ENCODE data around the gene MIDN.

MIDN gene

DNA sequence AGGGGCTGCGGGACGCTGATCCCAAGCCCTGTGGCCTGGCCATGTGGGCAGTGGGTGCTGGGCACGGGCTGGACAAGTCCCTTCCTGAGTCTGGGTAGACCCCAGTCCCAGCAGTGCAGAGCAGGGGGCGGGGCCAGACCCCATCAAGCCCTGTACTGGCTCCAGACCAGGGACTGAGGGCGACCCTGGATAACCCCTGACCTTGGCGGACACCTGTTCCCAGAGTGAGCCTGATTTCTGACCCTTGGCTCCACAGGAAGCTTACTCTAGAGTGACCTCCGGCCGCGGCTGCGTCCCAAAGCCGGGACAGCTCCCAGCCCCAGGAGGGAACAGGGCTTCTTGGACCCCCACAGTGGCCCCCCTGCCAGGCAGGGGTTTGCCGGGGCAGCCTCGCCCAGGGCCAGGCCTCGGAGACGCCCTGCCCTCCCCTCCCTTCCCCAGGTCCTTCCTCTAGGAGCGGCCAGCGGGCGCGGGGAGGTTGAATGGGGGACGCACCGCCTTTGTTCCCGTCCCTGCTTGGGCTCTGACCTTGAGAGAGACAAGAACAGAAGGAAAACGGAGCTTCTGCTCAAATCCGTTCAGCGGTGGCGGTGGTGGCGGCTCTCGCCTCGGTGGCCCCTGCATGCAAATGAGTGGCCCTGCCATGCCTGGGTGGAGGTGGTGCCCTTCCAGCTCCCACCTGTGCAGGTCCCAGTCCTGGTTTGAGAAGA lies 35.0 kb downstream of the MIDN start:
- DNase-seq, result no peak

DNA sequence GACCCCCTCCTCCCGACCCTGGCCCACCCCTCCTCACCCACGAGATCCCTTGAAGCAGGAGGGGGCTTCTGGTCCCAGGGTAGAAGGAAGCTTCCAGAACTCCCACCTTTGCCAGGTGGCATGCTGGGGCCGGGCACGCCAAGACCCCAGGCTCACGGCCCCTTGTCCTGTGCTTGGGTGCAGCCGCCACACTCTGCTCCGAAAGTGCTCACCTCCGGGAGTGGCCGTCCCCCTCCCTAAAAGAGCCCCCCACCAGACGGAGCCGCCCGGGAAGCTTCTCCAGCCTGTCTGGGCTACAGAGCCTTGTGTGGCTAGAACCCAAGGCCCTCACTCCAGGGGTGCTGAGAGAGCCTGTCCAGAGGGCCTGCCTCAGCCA lies 35.5 kb downstream of the MIDN start:
- no peak for DNase-seq

DNA sequence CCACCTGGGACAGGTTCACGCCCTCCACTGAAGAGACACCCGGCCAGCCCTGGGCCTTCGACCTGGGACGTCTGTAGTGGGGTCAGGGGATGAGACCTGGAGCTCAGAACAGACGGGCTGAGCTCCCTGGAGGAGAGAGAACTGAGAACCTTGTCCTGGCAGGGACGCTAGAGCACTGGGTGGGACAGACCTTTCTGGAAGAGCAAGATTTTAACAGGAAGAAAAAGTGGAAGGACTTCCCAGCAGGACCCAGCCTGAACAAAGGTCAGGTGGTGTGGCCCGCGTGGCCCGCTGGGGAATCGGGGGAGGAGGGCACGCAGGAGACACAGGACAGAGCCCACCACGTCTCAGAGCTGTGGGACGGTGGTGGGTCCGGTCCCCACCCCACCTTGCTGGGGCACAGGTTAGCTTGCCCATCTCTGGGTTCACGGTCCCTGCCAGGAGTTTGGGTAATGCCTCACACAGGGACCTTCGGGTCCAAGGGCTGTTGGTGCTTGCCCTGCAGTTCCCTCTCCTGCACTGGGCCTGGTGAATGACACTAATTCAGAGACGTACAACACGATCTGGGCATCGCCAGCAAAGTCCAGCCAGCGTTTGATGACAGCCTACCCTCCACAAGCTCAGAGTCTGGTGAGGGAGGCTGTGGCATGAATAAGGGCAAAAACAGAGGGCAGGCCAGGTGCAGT lies 36.1 kb downstream of the MIDN start:
- DNase-seq, result no peak

DNA sequence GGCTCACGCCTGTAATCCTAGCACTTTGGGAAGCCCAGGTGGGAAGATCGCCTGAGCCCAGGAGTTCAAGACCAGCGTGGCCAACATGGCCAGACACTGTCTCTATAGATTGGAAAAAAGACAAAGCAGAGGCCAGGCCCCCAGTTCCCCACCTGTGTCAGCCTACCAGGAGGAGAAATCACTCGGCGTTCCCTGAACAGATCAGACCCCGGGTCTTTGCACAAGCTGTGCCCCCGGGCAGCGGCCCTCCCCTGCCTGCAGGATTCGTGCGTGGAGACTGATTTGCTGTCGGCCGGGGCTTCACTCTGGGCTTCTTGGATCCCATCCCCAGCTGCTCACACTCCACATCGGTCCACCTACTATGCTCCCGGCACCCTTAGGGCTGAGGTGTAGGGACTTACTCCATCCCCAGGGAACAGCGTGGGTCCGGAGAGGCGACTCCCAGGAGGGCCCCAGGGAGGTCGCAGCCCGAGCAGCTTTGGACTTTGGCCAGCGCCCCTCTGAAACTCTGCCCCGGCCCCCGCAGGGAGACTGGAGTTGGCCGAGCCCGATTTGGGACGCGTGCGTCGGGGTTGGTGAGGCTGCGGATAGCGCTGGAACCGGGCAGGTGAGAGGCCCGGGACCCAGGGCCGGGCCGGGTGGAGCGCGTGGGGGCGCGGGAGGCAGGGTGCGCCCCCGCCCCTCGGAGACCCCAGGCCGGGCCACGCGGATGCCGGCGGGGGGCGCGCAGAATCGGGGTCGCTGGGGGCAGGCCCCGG lies 36.8 kb downstream of the MIDN start:
- no peak for DNase-seq

DNA sequence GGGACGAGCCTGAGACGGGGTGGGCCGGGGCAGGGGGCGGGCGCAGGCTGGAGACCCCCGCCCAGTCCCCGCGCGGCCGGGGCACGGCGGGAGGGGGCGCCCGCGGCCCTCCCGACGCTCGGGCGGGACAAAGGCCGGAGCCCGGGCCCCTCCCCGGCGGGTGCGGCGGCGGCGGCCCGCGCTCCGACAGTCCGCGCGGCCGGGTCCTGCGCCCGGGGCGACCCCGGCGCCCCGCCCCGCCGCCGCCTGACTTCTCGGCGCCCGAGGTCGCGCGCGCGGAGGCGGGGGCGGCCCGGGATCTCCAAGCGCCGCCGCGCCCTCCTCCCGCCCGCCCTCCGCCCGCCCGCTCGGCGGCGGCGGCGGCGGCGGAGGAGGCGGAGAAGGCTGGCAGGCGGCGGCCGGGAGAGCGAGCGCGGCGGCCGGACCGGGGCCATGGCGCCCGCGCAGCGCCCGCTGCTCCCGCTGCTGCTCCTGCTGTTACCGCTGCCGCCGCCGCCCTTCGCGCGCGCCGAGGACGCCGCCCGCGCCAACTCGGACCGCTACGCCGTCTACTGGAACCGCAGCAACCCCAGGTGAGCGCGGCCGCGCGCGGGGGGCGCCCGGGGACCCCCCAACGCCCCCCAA lies 37.5 kb downstream of the MIDN start, which contains the start of gene EFNA2:
Gene EFNA2 (plus strand): TSS at position 137 of the 624 bp plus-strand sequence. CDS start 296 bp downstream, at position 433.
- DNase-seq, result no peak

DNA sequence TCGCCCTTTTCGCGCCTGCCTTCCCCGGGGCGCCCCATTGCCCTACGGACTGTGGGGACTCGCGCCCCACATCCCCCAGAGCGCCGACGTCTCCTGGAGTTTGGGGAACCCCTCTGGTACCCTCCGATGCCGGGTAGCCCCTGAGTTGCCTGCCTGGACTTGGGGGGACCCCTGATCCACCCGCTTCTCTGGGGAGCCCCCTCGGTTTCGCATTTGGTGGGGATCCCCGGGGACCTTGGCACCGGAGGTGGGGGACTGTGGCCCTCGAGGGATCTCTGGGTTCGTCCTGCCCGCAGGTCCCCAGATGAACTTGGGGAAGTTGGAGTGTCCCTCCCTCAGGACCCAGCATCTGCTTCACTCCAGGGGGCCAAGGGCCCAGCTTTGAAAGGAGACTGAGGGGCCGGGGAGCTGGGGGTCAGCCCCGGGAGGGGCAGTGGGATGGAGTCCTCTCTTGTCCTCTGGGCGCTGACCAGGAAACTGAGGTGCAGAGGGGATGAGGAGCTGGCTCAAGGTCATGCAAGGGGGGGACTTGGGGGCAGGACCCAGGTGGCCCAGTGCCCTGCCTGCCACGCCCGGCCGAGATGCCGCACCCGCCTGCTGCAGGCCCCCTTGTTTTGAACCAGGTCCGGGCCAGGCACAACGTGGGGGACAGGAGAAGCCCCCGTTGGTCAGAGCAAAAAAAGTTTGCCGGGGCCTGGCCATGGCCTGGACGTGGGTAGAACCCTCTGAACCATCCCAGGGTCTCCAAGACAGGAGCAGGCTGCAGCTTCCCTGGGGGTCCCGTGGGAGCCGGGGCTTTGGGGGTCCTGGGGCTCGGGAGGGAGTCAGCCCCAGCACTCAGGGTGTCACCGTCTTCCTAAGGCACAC lies 38.3 kb downstream of the MIDN start:
- DNase-seq, result no peak

DNA sequence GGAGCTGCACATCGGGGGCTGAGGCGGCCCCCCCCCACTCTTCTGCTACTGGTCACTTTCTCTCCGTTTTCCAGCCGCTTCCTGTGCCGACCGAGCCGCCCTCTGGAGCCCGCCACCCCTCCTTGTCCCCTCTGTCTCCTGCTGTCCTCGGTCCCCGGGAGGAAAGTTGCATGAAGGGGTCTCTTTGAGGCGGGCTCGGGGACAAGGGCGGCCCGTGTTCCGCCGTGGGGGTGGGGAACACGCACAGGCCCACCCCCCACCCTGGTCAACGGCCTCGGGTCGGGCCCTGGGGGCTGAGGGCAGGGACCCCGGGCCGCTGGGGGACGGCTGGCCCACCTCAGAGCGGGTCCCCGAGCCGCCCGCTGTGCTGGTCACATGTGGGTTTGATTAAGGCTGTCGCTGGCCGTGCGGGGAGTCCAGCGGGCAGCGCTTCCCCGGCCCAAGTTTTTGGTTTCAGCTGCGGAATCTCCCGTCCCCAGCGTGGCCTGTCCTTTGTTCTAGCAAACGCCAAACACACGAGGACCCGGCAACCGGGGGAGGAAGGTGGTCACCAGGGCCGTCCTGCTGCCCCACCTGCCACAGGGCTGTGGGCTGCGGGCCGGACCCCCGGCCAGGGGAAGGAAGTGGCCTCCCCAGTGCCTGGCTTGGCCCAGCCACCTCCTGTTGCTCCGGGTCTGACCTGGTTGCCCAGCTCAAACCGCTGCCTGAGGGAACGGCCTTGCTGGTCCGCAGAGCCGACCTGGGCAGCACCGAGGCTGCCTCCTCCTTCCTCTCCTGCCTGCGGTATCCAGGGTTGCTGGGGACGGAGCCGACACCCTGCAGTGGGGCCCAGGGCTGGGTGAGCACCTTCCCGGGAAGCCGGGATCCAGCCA lies 39.2 kb downstream of the MIDN start:
- no peak for DNase-seq

DNA sequence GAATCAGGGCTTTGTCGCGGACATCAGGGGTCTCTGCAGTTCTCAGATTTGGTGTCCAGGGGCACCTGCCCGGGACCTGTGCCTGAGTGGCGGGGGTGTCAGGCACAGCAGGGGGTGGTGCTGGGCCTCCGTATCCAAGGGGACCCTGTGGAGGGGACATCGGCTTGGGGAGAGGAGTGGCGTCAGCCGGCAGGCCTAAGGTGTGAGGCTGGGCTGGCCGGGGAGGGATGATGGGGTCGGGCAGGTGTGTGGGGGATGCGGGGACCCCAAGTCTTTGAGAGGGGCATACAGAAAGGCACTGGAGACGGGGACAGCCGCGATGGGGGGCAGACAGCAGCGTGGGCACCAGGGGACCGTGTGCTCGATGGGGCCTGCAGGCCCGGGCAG lies 39.8 kb downstream of the MIDN start:
- no peak for DNase-seq

DNA sequence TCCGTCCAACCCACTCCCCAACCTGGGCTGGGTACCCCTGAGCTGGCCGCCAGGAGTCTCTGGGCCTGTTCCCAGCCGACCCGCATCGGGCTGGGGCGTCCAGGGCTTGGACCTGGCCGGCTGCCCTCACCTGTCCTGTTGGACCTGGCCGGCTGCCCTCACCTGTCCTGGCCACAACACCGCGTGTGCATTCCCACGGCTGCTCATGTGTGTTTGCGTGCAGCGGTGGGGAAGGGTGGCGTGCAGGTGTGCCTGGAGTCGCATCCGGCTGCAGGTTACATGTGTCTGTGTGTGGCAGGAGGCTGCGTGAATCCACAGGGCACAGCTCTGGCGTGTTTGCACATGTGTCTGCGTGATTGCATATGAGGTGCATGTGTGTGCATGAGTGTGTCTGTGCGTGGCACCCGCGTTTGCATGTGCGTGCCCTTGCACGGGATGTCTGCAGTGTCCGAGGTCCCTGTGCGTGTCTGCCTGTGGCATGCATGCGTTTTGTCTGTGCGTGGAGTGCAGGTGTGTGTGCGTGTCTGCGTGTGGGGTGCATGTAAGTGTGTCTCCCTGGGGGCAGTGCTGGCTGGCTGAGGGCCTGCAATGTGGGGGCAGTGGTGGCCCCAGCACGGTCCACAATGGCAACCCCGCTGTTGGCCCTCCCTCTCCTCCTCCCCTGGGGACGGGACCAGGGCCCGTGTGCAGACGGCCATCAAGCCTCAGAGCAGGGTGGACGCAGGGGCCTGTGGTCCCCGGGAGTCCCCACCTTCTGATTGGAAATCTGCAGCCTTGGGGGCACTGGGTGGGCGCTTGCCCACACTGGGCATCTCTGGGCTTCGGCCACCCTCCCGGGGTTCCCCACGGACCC lies 40.7 kb downstream of the MIDN start:
- no peak for DNase-seq

DNA sequence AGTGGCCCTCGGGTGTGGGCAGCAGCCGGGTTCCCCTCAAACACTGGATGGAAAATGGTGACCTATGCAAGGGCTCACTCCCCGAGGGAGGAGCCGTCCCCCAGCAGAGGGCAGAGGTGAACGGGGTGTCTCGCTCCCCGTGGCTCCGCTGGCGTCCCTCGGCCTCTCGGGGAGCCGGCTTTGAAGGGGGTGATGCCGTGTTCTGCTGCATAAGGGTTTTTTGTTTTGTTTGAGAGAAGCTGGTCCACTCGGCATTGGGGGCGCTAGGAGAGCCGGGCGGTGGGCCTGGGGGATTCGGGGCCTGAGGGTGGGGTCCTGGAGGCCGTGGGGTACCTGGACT lies 41.3 kb downstream of the MIDN start:
- no peak for DNase-seq

DNA sequence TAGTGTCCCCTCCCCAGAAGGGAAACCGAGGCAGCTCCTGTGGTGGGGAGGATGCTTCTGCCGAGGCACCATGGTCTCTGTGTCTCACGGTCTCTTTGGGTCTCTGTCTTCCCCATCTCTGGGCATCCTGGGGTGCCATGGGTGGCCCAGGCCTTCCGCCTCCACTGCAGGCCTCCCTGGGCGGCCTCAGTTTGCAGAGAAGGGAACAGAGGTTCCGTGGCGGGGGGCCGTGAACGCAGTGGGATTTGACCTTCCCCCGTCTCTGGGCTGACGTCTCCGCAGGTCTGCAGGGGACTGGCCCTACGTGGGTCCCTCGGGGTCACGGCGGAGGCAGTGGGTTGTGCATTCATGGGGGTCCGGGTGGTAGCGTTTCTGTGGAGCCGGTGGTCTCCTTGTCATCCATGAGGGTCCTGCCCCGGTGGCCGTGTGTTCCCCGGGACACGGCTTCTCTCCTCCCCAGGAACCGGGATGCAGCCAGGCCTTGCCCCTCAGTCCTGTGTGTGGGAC lies 41.9 kb downstream of the MIDN start:
- DNase-seq, result no peak

DNA sequence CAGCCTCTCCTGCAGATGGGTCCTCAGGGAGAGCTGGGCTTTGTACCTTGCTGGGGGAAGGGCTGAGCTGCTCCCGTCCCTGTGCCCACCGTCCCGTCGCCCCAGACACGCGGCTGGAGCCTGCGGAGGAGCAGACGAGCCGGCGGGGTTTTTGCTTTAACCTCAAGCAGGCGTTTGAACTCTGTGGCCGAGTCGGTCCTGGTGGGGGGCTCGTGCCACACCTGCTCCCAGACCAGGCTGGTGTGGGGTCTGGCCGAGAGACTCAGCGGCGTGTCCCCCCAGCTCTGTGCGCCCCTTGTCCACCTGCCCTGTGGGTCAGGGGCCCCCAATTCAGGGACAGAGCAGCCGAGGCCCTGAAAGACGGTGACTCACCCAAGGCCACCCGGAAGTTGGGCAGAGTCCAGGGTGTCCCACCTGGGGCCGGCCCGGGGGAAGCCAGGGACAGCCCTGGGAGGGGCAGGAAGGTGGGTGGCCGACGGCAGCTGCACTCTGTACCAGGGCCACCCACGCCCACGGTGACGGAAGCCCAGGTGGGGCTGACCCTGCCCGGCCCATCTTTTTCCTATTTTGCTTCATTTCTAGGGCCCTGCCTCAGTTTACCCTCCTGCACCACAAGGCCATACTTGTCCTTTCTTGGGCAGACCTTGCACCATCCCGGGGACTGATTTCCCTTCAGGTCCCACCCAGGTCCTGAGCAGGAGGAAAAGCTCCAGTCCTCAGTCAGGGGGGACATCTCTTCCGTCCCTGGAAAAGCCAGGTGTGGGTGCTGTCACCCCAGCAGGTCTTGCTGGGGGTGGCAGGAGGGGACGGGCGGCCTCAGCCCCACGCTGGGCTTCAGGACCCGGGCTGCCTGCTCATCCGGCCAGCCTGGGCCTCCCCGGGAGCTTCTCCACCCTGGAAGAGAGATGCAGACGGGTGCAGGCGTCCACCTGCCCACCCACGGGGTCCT lies 42.6 kb downstream of the MIDN start:
- no peak for DNase-seq

DNA sequence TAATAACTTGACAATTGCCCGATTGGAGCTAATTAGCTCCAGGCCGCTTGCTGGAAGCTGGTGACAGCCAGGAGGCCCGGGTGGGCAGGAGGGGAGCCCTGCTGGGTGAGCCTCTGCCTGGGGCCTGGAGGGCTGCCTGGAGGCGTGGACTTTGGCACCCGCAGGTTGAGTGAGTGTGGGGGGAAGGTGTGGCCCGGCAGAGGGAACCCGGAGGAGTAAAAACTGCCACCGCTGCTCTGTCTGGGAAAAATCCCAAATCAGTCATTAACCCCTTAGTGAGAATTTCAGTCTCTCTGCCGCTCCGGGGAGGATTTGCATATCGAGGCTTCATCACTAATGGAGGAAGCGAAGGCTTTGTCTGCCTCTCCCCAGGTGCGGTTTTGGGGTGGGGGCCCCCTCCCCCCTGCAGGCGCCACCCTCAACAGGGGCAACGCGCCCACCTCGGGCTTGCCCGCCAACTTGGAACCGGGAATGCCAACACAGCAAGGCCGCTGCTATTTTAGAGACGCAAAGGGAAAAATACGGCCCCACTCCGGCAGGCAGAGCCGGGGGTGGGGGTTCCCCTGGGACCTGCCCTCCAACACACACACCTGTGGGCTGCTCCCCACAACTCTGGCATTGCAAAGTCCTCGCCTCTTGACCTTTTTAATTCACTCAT lies 43.5 kb downstream of the MIDN start:
- DNase-seq, result no peak

DNA sequence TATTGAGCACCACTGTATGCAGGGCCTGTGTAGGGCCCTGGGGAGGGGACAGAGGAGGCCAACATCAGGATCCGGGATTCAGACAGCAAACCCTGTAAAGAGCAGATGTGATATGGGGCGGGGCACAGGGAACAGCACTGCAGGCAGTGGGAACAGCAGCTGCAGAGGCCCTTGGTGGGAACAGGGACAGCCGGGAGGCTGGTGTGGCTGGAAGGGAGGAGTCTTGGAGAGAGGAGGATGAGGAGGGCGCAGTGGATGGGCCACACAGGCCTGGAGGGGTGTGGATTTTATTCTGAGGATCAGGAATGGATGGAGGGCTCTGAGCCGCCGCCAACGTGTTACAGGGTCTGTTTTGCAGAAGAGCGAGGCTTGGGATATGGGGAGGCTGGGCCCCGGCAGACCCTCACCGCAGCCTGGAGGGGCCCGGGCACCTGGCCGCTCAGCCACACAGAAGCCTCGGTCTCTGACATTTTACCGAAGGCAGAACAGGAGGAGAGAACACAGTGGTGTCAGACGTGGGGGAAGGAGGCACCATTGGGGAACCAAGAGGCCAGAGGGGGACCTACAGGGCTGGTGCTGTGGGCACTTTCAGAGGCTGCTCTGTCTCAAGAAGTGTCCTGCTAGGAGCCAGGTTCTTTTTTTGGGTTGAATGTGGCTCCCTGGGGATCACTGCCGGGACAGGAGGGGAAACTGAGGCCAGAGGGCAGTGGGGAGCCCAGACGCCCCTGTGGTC lies 44.2 kb downstream of the MIDN start:
- DNase-seq, result no peak

DNA sequence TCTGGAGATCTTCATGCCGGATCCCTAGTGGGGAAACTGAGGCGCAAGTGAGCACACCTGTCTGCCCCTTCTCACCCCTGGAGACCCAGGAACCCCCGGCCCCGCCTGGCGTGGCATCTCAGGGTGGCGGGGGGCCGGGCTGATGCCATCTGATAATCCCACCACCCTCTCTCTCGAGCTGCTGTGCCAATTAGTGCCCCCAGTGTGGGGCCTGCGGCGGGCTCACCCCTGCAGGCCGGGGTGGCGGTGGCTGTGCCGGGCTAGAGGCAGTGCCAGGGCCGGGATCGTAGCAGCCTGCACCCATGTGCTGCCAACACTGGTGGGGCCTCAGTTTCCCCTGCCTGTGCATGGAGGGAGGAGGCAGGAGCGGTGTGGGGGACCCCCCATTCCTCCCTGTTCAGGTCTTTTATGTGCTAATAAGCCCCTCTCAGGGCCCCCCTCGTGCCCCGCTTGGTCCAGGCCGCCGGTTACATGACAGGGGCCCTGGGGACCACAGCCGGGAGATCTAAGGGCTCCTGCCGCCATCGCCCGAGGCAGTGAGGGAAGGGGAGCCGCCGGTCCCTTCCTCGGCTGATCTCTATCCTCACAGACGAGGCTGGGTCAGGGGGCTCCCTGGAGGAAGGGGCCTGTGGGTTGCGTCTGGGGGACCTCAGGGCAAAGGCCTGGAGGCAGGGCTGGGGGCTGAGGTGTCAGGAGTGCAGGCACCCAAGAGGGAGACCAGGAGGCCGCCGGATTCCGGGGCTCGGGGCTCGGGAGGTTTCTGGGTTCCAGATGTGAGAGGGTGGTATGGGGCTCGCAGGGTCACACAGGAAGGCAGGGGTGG lies 45.6 kb downstream of the MIDN start:
- no peak for DNase-seq

DNA sequence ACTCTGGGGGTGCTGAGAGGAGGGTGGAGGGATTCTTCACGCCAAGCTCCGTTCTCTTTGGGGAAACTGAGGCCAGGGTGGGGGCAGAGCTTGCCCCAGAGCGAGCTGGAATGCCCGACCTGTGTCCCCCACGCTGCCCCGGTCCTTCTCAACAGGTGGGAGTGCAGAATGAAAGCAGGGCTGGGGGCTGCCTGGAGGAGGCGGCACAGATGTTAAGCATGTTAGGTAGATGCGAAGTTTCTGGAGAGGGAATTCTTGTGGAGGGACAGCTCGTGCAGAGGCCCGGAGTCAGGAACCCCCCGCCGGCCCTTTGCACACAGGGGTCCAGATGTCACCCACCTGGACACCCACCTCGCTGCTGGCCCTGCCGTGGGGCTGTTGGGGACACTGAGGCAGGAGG lies 46.3 kb downstream of the MIDN start:
- DNase-seq, result no peak

Data from activated naive CD4-positive, alpha-beta T cell (primary cell).